Psoas muscle (tissue), 8 donors: ENCODE data around the gene PPP1R2. TPM values are rescaled to one million over a fixed set of nuclear protein-coding genes. Genes with fewer than 3 reads are reported as not detected.
A peak's percentile ranks its signal among the peaks of the same experiment; 100 is the strongest.
"Not testable (repeated sequence)": the region's sequence is repeated elsewhere in the genome, so short reads cannot be mapped to it uniquely, and the experiment has no call there.

ENCODE experiments used
- ATAC-seq, 4 donors: fragments of 200-7000 bp; cut with Tn5 transposase; one replicate each; pipeline ENCODE4 v1.9.1; 2020; ENCODE audit warnings: moderate library complexity in 3 of 4, mild to moderate bottlenecking in 2 of 4
- DNase-seq, 2 donors: peaks; one replicate each; pipeline ENCODE4 v3.0.0-alpha.2; 2020
- H3K27ac ChIP-seq: fragments of 200-600 bp; one replicate; pipeline ENCODE4 v1.8.0; 2022
- H3K27me3 ChIP-seq, 3 donors: fragments of 200-600 bp in 1 of 3; one replicate each; pipeline versions ENCODE4 v1.6.1 to v1.8.0; 2013 to 2022; ENCODE audit warnings: low read length in 2 of 3, mild to moderate bottlenecking in 2 of 3, moderate library complexity in 1 of 3; ENCODE audit not compliant: insufficient read depth in 3 of 3
- H3K36me3 ChIP-seq, 2 donors: fragments of 200-600 bp in 1 of 2; one replicate each; pipeline versions ENCODE4 v1.6.1 to v1.8.0; 2013 to 2022; ENCODE audit warnings: low read depth in 1 of 2, mild to moderate bottlenecking in 1 of 2, moderate library complexity in 1 of 2; ENCODE audit not compliant: insufficient read depth in 1 of 2
- H3K4me1 ChIP-seq: fragments of 200-600 bp; one replicate; pipeline ENCODE4 v1.8.0; 2022
- H3K4me3 ChIP-seq: fragments of 200-600 bp; one replicate; pipeline ENCODE4 v1.8.0; 2022; ENCODE audit warnings: mild to moderate bottlenecking
- H3K9me3 ChIP-seq: fragments of 200-600 bp; one replicate; pipeline ENCODE4 v1.8.0; 2022
- WGBS, 3 donors: extraction: QIAGEN DNeasy Blood & Tissue Kit; methylation state at CpG; one replicate each; pipeline versions ENCODE4 v1.1.6 to v1.1.7; 2013; 5-methylcytosine and 5-hydroxymethylcytosine counted together
- intact Hi-C, 2 donors: fragments of 100-400 bp; cut with DNase I; formaldehyde crosslinking; loops; one replicate each; pipeline versions ENCODE4 v1.11.0 to v1.14.2; 2022
- long read RNA-seq, 2 donors: library from polyadenylated mRNA; unstranded; transcript quantifications; one replicate each; pipeline ENCODE4 v2.0.0, GENCODE V29; 2021
- polyA plus RNA-seq, 3 donors: library from polyadenylated mRNA; stranded (reverse); fragments of 200-250 nt; gene quantifications; one replicate each; pipeline ENCODE4 v1.2.3, GENCODE V29; 2013
- total RNA-seq, 4 donors: library from RNA; stranded (reverse); fragmentation: NEBNext Ultra II Directional in 2 of 4; extraction: Animal tissue kit (Norgen Biotek cat#: 25700) in 2 of 4; gene quantifications; one replicate each; pipeline versions ENCODE4 v1.2.1 to v1.2.4, GENCODE V29; 2021 to 2023
- TF ChIP-seq, protein P1 (sequence below): fragments of 200-600 bp; IDR thresholded peaks from one replicate; pipeline ENCODE4 v1.8.0; 2022; ENCODE audit warnings: antibody characterized with exemption
- donor health status: healthy with polysubstance abuse.
- donor health status: DM: no; HTN: no; CAD: no; lungs with moderate emphysema.
- donor health status: Bipolar disorder and iron deficiency.
- donor health status: healthy.
- donor health status: DM: yes; HTN: yes; CAD: no.
- donor health status: DM: no; HTN: no; CAD: no.
- donor health status: DM: no; HTN: no; CAD: no.
- donor health status: DM: yes; HTN: yes; CAD: no.

Gene PPP1R2
- total RNA-seq: 100 to 1,000 TPM in 1 of 4 donors, 10 to 100 TPM in 3; 52.3 to 152 (median 91.5) TPM
- polyA plus RNA-seq: 10 to 100 TPM; 45.0 to 81.9 (median 70.6) TPM
- long read RNA-seq, donor 1, transcript PPP1R2-206 (6 exons, 3,450 nt): major isoform, 142 of 151 reads
- long read RNA-seq, donor 1, partial matches to known transcripts: 2 of 151 reads
- long read RNA-seq, donor 1, other reads (novel, unspliced or antisense): 7 of 151 reads
- long read RNA-seq, donor 2, transcript PPP1R2-206 (6 exons, 3,450 nt): major isoform, 653 of 719 reads
- long read RNA-seq, donor 2, transcript PPP1R2-203 (5 exons, 839 nt): minor isoform, 7 of 719 reads
- long read RNA-seq, donor 2, partial matches to known transcripts: 12 of 719 reads
- long read RNA-seq, donor 2, other reads (novel, unspliced or antisense): 42 of 719 reads

DNA sequence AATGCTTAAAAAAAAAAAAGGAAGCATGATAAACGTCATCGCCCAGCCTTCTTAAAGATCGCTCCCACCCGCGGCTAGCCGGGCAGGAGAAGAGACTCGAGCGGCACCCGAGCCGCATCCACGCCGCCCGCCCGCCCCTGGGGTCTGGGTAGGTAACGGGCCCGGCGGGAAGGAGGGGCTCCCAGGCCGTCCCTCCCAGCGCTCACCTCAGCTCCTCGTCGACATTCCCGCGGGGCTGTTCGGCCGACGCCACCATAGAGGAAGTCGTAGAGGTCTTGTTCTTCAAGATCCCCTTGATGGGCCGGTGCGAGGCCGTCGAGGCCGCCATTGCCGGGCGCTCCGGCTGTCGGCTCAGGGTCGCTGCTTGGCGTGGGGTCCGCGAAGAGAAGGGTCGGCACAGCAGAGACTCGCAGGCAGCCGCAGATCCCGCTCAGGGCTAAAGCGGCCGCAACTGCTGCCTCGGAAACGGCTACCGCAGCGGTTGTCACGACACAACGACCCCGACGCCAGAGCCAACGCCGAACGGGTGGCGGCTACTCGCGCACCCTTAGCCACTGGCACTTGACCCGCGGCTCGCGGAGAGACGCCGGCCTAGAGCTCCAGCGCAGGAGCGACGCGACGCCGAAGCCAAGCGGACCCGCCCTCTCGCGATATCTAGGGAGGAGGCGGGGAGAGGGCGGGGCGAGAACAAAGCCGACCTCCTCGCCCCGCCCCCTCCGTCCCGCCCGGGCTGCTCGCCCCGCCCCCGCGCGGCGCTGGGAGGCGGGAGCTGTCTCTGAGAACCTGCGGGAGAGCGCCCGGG is at the start of gene PPP1R2:
Gene PPP1R2 (minus strand): TSS at position 628 of the 802 bp plus-strand sequence. CDS start 300 bp downstream, at position 328.
- TF ChIP-seq, protein P1, sequence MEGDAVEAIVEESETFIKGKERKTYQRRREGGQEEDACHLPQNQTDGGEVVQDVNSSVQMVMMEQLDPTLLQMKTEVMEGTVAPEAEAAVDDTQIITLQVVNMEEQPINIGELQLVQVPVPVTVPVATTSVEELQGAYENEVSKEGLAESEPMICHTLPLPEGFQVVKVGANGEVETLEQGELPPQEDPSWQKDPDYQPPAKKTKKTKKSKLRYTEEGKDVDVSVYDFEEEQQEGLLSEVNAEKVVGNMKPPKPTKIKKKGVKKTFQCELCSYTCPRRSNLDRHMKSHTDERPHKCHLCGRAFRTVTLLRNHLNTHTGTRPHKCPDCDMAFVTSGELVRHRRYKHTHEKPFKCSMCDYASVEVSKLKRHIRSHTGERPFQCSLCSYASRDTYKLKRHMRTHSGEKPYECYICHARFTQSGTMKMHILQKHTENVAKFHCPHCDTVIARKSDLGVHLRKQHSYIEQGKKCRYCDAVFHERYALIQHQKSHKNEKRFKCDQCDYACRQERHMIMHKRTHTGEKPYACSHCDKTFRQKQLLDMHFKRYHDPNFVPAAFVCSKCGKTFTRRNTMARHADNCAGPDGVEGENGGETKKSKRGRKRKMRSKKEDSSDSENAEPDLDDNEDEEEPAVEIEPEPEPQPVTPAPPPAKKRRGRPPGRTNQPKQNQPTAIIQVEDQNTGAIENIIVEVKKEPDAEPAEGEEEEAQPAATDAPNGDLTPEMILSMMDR: no peak
- H3K4me1 ChIP-seq: peaks cover 50% of the 10 kb centered on the region
- peak within 1 kb of the TSS; percentile 98 for H3K27ac ChIP-seq
- no peaks in the 10 kb centered on the region for H3K9me3 ChIP-seq
- H3K36me3 ChIP-seq: no peaks in the 10 kb centered on the region
- H3K4me3 ChIP-seq: peak within 1 kb of the TSS; percentile 96
- DNase-seq (peak; percentile 94 to 97), ATAC-seq (peak; percentile 92 to 96 (median 94))
- WGBS, 3 donors: 0 to 1% (median 0%) methylated on average over 70 to 95 of the region's 95 CpGs
- intact Hi-C loops: no loop called here
- H3K27me3 ChIP-seq: no peaks in the 10 kb centered on the region

DNA sequence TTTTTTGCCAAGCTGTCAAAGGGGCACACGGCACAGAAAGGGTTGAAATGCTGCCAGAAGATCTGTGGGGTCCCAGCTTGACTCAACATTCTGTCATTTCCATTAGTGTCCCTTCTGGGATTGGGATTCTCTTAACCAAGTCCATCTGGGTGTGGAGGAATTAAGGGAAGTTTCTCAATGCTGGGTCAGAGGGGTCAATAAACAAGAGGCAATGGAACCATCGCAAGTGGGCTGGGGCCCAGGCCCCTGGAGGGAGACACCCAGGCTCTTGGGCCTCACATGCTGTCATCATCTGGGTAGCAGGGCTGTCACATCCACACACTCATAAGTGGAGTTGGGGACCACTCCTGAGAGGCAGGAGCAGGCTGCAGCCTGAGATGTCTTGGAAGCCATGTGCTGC is 48.7 kb upstream of the PPP1R2 start:
- no peaks in the 10 kb centered on the region for H3K27me3 ChIP-seq
- H3K27ac ChIP-seq: no peak overlapping the region
- no peaks in the 10 kb centered on the region for H3K36me3 ChIP-seq
- ATAC-seq: peak in 2 of 4 donors; percentile 26 to 65
- intact Hi-C loops: no loop called here
- WGBS, 3 donors: 57 to 65% (median 60%) methylated on average over 2 of the region's 2 CpGs
- TF ChIP-seq, protein P1: no peak
- no peaks in the 10 kb centered on the region for H3K9me3 ChIP-seq
- H3K4me1 ChIP-seq: peaks cover 9% of the 10 kb centered on the region
- H3K4me3 ChIP-seq: no peak overlapping the region
- DNase-seq: peak; percentile 32 to 84

DNA sequence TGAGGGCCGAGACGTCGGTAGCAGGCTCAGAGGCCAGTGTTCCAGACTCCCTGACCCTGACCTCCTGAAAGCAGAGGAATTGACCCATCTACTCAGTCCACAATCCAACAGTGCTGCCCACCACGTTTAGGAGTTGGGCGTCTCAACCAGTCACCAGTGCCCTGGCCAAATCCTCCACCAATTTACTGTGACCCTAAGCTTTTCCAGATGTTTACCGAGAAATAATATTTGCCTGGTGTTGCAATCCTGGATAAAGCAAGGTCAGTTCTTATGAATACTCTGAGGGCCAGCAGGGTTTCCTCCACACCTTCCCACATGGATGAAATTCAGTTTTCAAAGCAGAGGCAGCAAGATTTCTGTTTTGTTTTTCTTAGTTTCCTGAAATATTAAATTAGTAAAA is 48.1 kb upstream of the PPP1R2 start:
- no peak overlapping the region for H3K4me3 ChIP-seq
- no peak overlapping the region for H3K27ac ChIP-seq
- 52 to 59% (median 53%) methylated on average over 6 of the region's 6 CpGs for WGBS, 3 donors
- no peaks in the 10 kb centered on the region for H3K27me3 ChIP-seq
- ATAC-seq (peak in 3 of 4 donors; percentile 39 to 62 (median 40)), DNase-seq (peak; percentile 33 to 66)
- H3K4me1 ChIP-seq: peaks cover 7% of the 10 kb centered on the region
- intact Hi-C loops: no loop called here
- TF ChIP-seq, protein P1: no peak
- H3K9me3 ChIP-seq: no peaks in the 10 kb centered on the region
- no peaks in the 10 kb centered on the region for H3K36me3 ChIP-seq

DNA sequence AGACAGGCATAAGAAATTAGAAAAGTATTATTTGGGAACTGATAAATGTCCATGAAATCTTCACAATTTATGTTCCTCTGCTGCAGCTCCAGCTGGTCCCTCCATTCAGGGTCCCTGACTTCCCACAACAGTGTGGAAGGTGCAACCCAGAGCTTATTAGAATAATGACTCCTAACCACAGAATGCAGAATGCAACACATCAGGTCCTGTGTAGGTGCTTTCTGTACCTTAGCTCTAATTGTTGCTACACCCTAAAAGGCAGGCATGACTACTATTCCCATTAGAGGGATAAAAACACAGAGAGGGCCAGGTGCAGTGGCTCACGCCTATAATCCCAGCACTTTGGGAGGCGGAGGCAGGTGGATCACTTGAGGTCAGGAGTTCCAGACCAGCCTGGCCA is 47.3 kb upstream of the PPP1R2 start:
- ATAC-seq, H3K27ac ChIP-seq, H3K36me3 ChIP-seq, DNase-seq, H3K4me1 ChIP-seq, intact Hi-C loops, H3K4me3 ChIP-seq, H3K9me3 ChIP-seq, H3K27me3 ChIP-seq: not testable (repeated sequence)
- 85 to 97% (median 96%) methylated on average over 2 of the region's 2 CpGs for WGBS, 3 donors

DNA sequence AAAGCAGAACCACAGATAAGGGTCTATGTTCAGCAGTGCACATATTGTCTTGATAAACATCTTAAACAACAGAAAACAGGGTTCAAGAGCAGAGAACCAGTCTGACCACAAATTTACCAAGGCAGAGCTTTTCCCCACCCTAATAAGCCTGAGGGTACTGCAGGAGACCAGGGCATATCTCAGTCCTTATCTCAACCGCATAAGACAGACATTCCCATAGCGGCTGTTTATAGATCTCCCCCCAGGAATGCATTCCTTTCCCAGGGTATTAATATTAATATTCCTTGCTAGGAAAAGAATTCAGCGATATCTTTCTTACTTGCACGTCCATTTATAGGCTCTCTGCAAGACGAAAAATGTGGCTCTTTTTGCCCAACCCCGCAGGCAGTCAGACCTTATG is 46.7 kb upstream of the PPP1R2 start:
- H3K36me3 ChIP-seq, intact Hi-C loops, H3K27ac ChIP-seq, DNase-seq, H3K27me3 ChIP-seq, H3K4me3 ChIP-seq, H3K9me3 ChIP-seq, ATAC-seq: not testable (repeated sequence)
- H3K4me1 ChIP-seq: peaks cover 10% of the 10 kb centered on the region
- WGBS, 3 donors: 60 to 90% (median 62%) methylated on average over 6 of the region's 6 CpGs
